GM11168 (cell line): ENCODE data around the gene WAPL.

Experiments used
- in situ Hi-C: fragments of 300-500 bp; cut with MboI; formaldehyde crosslinking; loops from one replicate; pipeline ENCODE4 v1.12.0; 2022; ENCODE audit warnings: low sequenced_read_pairs; ENCODE audit not compliant: unreplicated experiment

Gene WAPL

DNA sequence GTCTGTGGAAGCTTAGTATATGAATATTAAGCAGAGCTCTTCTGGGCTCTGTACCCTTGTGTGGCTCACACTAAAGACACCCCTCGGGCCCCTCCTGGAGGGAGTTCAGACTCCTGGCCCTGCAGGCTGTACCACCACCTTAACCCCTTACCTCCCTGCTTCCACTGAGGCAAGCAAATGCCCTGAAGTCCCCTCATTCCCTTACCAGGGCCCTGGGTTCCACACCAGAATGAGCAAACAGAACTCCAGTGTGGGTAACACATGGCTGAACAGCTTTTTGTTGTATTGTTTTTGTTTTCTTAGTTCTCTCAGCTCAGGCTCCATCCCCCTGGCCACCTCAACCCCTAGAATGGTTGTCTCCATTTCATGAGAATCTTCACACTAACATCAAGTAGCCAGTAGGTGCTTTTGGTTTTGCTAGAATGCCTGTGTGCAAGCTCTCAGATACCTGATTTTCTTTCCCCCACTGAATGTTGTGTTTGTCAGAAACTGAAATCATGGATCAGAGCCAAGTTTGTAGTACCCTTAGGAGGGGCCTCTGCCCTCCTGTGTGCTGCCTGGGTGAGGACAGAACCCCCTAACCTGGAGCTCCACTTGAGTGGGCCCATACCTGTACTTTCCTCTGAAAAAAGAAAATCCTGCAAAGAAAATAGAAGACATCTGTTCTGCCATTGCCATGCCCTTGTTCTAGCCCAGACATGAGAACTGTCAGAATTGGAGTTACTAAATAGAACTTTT lies 2.8 kb upstream of the WAPL start:
- in situ Hi-C loops, result no loop called here

DNA sequence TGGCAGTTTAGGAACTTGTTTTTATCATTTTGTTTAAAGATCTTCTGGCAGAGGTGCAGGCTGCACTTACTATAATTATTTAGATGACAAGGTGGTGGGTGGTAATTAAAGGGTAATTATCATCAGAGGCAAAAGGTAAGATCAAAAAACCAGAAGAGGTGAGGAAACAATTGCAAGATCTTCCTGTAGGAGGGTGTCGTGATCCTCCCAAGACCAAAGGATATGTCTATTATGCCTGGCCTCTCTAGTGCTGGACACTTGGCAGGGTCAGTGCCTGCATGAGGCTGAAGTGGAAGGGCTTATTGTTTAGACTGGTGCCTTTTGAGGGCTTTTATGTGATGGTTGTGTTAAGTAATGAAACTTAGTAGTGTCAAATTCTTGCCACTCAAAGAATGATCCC lies 1.8 kb upstream of the WAPL start:
- in situ Hi-C loops, result no loop called here

DNA sequence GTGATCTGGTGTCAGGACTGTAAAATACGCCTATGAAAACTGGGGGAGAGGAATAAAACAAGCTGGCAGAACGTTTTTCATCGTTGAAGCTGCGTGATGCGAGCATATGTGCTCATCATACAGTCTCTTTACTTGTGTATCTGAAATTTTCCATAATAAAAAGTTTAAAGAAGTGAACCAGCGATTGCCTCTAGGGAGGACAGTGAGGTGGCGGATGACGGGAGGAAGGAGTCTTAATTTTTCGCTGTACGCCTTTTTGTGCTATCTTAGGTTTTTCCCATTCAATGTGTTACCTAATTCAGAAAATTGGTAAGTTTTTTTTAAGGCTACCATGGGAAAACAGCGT lies 891 bp upstream of the WAPL start:
- in situ Hi-C loops, result no loop called here

DNA sequence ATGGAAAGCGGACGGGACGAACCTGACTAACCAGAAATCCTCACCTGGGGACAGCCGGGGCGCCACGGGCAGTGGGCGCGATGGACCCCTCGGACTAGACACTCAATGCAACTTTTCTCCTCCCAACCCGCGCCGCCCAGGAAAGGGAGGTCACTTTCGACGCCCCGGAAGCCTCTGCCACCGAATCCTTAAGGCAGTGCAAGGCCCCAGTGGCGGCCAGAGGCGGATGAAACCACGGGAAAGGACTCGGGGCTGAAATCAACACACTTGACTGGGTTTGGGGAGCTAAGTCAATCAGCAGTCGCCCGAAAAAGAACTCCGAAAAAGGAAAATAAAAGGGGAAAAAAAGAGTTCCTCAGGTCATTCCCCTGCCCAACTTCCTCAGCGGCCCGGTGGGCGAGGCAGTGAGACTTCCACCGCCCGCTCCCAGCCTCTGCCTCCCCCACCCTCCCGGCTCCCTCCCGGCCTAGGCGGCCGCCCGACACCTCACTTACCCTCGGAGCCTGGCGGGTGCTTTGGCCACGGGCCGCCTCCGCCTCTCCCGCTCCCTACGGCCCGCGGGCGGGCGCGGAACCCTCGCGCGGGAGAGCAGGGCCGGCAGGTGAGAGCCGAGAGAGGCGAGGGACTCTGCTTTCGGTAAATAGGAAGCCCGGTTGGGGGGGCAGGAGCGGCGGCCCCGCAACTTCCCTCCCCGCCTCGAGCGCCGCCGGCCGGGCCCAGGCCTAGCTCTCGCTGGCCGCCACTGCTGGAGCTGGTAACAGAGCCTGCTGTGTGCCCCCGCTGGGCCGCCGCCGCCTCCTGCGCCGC lies 518 bp downstream of the WAPL start:
- in situ Hi-C loops, result no loop called here

DNA sequence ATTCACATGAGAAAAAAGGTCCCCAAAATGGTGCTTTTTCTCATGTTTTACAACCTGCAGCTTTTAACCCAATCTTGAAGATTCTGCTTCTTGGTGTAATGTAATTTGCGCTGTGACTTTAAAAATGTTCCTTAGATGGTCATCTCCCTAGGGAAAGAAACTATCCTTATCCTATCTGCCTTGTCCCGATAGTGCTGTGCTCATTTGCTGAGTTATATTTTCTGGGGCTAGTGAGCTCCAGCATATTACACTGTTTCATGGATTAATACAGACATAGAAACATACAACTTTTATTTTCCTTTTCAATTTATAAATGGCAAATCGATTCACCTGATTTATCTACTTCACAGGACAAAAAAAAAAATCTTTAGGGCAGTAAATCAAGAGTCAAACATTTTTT lies 2.8 kb downstream of the WAPL start:
- in situ Hi-C loops, result no loop called here

DNA sequence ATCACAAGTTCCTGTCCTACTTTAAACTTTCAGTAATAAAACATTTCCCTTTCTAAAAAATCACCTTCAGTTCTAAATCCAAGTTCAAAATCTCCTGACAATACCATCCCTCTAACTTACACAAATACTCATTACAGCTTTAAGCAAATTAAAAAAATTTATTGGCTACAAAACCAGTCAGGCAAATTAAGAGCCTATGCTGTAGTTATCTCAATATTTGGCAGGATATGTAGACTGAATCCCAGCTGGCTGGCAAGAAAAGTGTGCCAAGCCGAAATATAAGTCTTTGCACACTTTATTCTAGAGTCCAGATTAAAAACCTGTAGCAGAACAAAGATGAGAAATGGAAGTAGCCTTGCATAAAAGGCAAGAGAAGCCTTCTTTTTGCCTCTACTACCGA lies 9.5 kb downstream of the WAPL start:
- in situ Hi-C loops, result no loop called here

DNA sequence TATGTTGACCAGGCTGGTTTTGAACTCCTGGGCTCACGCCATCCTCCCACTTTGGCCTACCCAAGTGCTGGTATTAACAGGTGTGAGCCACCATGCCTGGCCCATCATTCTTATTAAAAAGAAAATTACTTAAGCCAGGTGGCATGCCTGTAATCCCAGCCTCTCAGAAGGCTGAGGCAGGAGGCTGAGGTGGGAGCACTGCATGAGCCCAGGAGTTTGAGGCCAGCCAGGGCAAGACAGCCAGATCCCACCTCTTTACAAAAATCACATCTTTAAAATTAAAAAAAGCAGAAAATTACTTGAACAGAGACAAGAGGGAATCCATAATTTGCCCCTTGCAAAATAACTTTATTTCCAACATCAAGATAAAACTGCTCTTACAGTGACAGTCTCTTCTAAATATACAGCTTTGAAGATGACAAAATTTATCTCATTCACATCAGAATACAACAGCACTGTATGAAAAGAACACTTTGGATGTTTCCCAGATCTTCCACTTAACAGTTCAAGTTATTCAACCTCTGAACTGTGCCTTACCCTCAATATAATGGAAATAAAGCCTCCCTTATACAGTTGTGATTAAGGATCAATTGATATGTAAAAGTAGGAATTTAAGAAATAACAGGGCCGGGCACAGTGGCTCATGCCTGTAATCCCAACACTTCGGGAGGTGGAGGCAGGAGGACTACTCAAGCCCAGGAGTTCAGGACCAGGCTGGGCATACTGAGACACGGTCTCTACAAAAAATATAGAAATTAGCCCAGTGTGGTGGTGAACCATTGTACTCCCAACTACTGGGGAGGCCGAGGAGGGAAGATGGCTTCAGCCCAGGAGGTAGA lies 10.3 kb downstream of the WAPL start:
- in situ Hi-C loops, result no loop called here

DNA sequence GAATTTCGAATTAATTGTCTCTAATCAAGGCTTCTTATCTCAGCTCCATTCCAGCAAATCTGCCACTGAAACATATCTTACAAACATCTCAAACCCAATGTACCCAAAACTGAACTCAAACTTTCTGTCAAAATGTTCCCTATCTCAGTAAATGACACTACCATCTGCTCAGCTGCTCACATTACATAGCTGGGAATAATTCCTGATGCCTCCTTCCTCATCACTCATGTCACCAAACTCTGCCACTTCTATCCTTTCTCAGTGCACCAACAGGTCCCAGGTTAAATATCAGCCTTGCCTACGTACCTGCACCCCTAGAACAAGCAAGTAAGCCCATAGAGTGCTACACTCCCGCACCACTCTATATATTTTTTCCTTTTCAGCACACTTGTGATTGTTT lies 12.4 kb downstream of the WAPL start:
- in situ Hi-C loops, result no loop called here

DNA sequence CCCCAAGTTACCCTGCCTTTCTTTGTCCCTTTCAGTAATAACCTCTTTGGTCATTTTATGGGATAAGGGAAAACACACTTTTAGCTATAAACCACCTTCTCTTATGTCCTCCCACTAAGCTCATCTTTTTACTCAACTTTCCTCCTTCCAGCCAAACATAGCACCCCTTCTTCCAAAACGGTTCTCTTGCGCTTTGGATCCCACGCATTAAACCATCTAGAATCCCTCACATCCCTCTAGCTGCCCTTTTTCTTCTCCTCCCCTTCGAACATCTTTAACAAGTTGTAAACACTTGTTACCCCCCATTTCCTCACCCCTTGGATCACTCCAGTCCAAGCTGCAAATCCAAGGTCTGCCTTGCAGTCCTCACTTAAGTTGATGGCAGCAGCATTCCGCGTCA lies 13.4 kb downstream of the WAPL start:
- in situ Hi-C loops, result no loop called here

DNA sequence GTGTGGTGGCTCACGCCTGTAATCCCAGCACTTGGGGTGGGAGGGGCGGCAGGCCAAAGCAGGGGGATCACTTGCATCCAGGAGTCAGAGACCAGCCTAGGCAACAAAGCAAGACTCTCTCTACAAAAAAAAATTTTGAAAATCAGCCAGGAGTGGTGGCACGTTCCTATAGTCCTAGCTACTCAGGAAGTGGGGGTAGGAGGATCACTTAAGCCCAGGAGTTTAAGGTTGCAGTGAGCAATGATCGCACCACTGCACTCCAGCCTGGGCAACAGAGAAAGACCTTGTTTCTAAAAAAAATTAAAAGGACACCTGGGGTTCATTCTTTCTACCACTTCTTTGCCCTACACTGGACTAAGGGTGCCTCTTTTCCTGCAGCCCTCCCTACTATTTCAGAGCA lies 15.1 kb downstream of the WAPL start:
- in situ Hi-C loops, result no loop called here

DNA sequence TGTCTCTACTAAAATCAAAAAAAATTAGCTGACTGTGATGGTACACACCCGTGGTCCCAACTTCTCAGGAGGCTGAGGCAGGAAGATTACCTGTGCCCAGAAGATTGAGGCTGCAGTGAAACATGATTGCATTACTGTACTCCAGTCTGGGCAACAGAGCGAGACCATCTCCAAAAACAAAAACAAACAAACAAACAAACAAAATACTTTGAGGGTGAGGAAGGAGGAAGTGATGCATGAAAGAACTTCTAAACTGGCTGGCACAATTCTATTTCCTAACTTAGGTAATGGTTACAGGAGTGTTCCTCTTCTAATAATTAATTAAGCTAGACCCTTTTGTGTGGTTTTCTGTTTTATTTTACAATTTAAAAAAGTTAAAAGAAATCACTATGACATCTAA lies 15.5 kb downstream of the WAPL start:
- in situ Hi-C loops, result no loop called here

DNA sequence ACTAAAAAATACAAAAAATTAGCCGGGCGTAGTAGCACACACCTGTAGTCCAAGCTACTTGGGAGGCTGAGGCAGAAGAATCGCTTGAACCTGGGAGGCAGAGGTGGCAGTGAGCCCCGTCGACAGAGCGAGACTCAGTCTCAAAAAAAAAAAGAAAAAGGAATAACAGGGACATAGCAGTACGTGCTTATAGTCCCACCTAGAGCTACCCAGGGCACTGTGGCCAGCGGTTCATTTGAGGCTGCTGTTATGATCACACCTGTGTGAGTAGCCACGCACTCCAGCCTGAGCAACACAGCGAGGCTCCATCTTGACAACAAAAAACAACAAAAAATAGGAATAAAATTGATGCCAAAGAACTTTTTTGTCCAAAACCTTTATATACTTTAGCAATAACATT lies 17.1 kb downstream of the WAPL start:
- in situ Hi-C loops, result no loop called here

DNA sequence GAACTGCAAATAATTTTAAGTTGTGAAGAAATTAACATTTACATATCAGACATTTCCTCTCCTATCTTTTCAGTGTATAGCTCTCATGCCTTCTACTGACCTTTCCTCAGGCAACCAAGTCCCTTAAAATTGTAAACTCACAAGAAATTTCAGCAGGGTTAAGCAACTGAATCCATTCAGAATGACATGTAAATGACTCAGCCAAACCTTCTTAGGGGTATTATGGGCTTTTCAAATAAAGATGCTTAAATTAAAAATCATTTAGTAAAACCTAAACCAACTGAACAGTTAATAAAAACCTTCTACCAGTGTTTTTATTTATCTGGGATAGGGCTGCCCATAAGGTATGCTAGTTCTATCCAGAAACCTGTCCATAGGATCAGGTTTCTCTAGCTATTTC lies 20.7 kb downstream of the WAPL start:
- in situ Hi-C loops, result no loop called here

DNA sequence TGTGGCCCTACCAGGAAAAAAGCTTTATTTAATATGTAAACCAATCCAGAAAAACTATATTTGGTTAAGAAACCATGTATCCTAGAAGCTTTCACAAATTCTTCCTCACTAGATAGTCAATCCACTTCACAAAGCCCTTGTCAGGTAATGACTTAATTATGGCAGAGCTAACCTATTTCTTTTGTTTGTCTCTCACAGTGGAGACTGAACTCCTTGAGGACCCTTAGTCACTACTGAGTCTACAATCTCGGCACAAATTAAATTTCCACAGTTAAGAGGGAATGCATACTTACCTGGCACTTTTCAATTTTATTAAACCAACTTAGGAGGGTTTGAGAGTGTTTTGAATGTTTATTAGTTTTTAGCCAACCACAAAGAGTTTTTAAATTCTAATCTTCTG lies 23.0 kb downstream of the WAPL start:
- in situ Hi-C loops, result no loop called here

DNA sequence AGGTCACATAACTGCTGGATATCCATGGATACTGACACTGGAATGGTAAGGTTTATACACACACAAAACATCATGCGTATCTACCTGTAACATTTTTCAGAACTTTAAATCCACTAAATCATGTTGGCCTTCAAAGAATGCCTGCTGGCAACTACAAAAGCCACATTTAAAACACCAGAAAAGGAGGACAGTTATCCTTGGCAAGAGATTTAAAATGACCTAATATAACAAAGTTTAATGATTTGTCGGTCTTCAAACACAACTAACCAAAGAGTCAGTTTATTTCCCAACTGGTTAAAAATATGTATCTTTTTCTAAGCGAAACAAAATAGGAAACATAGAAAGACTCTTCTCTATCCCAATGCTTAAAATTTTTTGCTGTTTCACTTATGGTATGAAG lies 24.0 kb downstream of the WAPL start:
- in situ Hi-C loops, result no loop called here

DNA sequence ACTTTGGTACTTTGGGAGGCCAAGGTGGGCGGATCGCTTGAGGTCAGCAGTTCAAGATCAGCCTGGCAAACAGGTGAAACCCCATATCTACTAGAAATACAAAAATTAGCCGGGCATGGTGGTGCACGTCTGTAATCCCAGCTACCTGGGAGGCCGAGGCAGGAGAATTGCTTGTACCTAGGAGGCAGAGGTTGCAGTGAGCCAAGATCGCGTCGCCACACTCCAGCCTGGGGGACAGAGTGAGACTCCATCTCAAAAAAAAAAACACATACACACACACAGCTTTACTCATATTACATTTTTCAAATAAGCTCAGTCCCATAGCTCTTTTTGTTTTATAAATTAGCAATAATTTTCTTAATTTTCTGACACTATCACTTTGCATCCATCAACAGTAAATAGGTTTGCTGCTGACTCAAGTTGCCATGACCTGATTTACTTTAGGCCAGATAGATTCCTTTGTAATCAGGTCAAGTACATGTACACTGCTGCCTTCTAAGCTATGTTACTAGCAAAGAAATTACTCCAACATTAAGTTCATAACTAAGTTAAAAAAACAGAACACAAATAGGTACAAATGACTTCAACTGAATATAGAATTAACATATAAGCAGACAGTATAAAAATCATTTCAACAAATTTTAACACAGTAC lies 31.5 kb downstream of the WAPL start:
- in situ Hi-C loops, result no loop called here

DNA sequence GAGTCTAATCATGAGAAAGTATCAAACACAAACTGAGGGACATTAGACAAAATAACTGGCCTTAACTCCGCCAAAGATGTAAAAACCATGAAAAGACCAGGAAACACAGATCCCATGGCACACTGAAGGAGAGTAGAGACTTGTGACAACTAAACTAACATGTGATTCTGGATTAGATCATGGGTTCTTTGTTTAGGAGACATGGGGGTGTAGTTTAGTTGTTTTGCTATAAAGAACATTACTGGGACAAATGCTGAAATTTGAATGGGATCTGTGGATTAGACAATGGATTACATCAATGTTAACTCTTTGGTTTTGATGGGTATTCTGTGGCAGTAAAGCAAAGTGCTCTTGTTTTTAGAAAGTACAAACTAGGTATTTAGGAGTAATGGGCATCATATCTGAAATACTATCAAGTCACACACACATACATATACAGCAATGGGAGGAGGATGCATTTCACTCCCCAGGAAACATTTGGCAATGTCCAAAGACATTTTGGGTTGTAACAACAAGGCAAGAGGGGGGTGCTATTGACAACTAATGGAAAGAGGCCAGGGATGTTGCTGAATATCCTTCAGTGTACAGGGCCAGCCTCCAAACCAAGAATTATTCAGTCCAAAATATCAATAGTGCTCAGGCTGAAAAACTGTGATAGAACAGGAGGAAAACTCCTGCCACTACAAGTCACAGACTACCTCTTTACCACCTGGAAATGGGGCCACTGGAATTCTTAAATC lies 32.4 kb downstream of the WAPL start:
- in situ Hi-C loops, result no loop called here

DNA sequence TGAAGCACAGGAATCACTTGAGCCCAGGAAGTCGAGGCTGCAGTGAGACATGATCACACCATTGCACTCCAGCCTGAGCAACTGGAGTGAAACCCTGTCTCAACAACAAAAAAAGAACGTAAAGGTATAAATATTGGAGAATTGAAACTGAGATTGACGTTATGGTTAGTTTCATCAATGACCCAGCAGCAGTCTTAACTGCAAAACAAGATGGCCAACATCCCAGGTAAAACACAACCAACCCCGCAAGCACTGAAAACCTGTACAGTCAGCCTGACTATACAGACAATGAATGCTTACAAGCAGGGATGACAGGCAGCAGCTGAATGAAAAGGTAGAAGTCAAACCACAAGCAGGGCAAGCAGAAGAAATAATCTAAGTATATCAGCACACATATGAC lies 34.7 kb downstream of the WAPL start:
- in situ Hi-C loops, result no loop called here

DNA sequence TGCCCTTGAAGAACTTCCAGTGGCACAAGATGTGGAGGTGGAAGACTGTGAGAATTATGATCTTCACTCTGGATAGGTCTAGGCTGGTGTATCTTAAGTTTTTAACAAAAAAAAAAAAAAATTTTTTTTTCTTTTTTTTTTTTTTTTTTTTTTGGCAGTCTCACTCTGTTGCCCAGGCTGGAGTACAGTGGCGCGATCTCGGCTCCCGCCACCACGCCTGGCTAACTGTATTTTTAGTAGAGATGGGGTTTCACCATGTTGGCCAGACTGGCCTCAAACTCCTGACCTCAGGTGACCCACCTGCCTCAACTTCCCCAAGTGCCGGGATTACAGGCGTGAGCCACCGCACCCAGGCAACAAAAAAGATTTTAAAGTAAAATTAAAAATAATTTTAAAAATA lies 37.9 kb downstream of the WAPL start:
- in situ Hi-C loops, result no loop called here

DNA sequence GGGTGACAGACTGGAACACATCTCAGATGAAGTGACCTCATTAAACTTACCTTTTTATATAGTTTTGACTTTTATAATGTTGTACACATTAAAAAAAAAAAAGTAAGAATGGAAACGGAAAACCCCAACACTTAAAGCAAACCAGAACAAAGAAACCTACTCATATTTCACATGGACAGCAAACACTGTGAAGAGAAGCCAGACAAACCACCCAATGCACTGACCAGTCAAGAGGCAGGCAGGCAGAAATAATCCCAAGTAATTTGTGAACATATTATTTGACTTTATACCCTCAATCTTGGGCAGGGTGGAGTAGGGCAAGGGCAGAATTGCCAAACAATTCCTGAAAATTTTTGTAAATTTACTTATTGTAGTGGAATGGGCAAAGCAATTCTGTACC lies 39.8 kb downstream of the WAPL start:
- in situ Hi-C loops, result no loop called here
